Right renal pelvis (tissue), 4 donors: ENCODE results near the gene CLCN3. TPM values are rescaled to one million over a fixed set of nuclear protein-coding genes. Genes with fewer than 3 reads are reported as not detected.
"Not testable (repeated sequence)": the region's sequence is repeated elsewhere in the genome, so short reads cannot be mapped to it uniquely, and the experiment has no call there.

Source experiments
- DNase-seq, 4 donors: peaks; one replicate each; pipeline ENCODE4 v3.0.0-alpha.2; 2013; ENCODE audit warnings: low read depth in 4 of 4, low spot score in 3 of 4, missing footprints in 1 of 4
- polyA plus RNA-seq, 4 donors: library from polyadenylated mRNA; unstranded; fragments of 120-200 nt; gene quantifications; one replicate each; pipeline ENCODE4 v1.2.1, GENCODE V29; 2013; ENCODE audit not compliant: insufficient read length in 4 of 4

CLCN3 gene
- polyA plus RNA-seq, 4 donors: 57.9 to 74.2 (median 68.8) TPM

DNA sequence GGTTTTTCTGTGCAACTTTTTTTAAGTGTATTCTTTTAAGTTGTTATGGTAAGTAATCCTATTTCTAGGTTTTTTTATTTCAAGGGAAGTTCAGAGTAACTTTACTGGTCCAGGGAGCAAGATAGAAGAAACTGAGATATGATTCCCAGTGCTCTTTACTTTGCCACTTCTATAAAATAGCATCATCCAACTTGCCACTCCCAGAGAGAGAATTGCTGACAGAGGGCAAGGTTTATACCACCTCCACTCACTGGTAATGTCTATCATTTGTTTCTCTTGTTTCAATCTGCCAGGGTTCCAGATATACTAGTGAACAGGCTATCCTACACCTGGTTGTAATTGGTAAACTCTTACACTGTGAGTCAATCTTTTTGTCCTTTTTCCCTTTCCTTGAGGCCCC lies 3.5 kb upstream of the CLCN3 start:
- DNase-seq: no peak

DNA sequence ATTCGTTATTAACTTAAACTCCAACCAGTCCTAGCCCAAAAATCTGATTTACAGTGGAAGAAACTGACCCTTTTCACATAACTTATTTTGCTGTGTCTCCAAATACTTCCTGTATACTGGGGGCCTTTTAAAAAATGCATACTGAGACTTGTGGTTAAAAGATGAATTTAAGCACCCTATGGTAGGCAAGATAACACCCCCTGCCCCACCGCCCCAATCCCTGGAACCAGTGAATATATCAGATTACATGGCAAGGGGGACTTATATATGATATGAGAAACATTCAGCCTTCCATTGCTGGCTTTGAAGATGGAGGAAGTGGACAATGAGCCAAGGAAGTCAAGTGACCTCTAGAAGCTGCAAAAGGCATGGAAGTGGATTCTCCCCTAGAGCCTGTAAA lies 3.1 kb upstream of the CLCN3 start:
- DNase-seq: no peak

GRCh38 chr4:169618286-169618685 lies 2.1 kb upstream of the CLCN3 start:
- DNase-seq: no peak

- DNase-seq: no peak
Measured at GRCh38 chr4:169618986-169619385, 1.4 kb upstream of the CLCN3 start.

DNA sequence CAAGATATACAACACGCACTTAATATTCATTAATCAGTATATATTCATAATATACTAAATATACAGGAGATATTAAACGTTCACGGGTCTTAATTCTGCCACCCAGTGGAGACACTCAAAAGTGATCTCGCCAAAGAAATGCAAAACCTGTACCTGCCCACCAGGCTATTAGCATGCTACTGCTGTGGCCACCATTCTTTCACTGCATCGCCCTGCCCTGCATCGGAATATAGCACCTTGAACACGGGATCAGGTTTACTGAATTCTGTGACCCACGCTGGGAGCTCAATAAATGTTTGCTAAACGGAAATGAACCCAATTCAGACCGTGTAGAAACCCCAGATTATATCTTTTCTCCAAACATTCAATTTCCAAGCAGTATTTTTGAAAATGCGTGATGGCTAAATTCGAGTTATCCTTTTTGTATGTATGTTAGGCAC lies 840 bp upstream of the CLCN3 start:
- DNase-seq: peak in 1 of 4 donors; percentile 48

DNA sequence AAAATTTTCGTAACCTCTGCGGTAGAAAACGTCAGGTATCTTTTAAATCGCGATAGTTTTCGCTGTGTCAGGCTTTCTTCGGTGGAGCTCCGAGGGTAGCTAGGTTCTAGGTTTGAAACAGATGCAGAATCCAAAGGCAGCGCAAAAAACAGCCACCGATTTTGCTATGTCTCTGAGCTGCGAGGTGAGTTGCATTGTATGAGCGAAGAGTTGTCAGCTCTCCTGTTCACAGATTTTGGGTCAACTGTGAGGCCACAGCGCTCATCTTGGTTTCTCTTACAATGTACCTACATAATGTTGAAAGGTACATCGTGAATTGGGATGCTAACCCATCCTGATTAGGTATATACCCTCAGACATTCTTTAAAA lies 486 bp downstream of the CLCN3 start:
- DNase-seq: no peak

GRCh38 chr4:169621731-169622492 lies 1.5 kb downstream of the CLCN3 start:
- no peak for DNase-seq

GRCh38 chr4:169622566-169622965 lies 2.2 kb downstream of the CLCN3 start:
- DNase-seq: no peak

DNA sequence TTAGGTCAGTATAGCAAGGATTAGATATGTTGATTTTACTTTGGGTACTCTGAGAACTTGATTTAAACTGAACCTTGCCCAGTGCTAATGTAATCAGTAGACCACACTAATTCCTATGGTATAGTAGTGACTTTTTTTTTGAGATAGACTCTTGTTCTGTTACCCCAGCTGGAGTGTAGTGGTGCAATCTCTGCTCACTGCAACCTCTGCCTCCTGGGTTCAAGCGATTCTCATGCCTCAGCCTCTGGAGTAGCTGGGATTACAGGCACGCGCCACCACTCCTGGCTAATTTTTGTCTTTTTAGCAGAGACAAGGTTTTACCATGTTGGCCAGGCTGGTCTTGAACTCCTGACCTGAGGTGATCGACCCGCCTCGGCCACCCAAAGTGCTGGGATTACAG lies 3.6 kb downstream of the CLCN3 start:
- not testable (repeated sequence) for DNase-seq

- no peak for DNase-seq
Measured at GRCh38 chr4:169625886-169626285, 5.5 kb downstream of the CLCN3 start.

- no peak for DNase-seq
Measured at GRCh38 chr4:169626331-169627282, 6.2 kb downstream of the CLCN3 start.

DNA sequence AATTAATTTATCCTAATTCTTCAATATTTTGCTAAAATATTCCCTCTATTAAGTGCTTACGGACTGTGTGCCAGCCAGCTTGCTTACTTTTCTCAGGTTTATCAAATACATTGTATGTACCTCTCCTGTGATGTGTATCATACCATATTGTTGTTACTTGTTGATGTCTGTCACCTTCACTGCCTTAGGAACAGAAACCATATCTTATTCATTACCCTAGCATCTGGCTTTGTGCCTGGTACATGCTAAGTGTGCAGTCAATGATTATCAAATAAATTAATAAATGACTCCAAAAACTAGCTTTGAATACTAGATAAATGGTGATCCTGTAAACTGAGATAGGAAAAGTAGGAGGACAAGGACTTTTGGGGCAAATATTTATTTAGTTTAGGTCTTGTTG lies 6.9 kb downstream of the CLCN3 start:
- DNase-seq: no peak

- DNase-seq: no peak
Measured at GRCh38 chr4:169628579-169628978, 8.2 kb downstream of the CLCN3 start.

- DNase-seq: no peak
Measured at GRCh38 chr4:169630069-169630468, 9.7 kb downstream of the CLCN3 start.

GRCh38 chr4:169632896-169633295 lies 12.5 kb downstream of the CLCN3 start:
- DNase-seq: no peak

- DNase-seq: no peak
Measured at GRCh38 chr4:169634975-169635374, 14.6 kb downstream of the CLCN3 start.

DNA sequence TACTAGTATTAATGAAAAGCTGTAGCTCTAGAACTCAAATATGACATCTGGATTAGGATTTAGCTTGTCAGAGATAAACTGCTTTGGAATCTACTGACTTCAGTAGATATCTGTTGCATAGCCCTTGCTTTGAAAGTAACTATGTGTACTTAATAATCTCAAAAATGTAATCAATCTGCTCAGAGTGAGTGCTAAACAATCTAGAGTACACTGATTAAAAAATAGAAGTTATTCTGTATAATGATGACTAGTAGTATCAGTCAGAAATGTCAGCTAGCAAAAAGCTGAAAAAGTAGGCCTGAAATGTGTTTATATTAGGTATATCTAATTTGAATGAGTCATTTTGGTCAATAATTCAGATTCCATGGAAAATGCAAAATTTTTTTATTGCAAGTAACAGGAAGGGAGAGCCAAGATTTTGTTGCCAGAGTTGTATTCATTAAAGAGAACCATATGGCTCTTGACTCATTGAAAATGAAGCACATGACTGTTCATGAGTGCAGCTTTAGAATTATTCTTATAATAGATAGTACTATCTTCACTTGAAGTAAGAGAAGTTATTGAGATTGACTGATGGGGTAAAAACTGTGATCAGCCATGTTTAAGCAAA lies 20.0 kb downstream of the CLCN3 start:
- DNase-seq: no peak

DNA sequence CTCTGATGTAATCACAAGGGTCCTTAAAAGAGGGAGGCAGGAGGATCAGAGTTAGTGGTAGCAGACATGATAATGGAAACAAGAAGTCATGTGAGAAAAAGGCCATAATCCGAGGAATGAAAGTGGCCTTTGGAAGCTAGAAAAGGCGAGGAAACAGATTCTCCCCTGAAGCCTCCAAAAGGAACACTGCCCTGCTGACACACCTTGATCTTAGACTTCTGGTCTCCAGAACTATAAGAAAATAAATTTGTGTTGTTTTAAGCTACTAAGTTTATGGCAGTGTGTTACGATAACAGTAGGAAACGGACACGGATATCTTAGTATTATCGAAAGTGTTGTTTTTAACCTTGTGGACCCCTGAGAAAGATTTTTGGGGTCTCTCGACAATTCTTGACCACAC lies 24.4 kb downstream of the CLCN3 start:
- DNase-seq: no peak

DNA sequence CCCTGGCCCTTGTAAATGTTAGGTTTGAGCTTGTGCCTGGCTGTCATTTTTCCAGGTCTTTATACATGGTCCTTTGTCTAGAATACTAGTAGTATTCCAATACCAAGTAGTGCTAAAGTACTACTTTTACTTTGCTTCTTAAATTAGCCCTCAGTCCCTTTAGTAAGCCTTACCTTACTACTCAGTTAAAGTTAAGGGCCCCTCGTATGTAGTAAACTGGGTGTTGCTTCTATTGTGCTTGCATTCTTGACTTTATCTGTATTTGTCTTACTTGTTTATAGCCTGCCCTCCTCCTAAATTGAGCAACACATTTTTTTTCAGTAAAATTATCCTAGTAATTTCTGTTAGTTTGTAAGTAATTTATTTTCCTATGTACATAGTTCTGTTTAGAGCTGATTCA lies 25.2 kb downstream of the CLCN3 start:
- no peak for DNase-seq

DNA sequence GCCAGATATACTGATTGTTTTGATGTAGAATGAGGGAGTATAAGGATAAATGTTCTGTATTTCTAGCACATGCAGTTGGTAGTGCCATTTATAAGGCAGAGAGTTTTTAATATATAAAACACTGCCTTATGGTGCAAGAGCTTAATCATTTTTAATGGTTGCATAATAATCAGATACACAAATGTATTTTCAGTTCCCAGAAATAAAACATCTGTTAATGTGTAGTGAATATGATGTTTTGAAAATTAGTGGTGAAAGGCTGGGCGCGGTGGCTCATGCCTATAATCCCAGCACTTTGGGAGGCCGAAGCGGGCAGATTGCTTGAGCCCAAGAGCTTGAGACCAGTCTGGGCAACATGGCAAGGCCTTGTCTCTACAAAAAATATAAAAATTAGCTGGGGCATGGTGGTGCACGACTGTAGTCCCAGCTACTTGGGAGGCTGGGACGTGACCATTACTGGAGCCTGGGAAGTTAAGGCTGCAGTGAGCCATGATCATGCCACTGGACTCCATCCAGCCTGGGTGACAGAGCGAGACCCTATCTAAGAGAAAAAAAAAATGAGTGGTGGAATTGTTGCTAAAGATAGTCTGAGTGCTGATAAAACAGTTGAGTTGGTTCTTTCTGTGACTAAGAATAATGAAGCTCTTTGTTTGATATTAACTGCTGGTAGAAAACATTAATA lies 29.3 kb downstream of the CLCN3 start:
- no peak for DNase-seq
